Activated CD4-positive, alpha-beta T cell treated with anti-CD3 and anti-CD28 coated beads, Interleukin-2, amount 50 U/mL, for 24 hours (primary cell): ENCODE data around the gene ESYT2.

ENCODE experiments used
- DNase-seq, 2 donors: peaks; one replicate each; pipeline ENCODE4 v3.0.0-alpha.2; 2020; ENCODE audit warnings: low read depth in 1 of 2, low spot score in 1 of 2

Gene ESYT2

DNA sequence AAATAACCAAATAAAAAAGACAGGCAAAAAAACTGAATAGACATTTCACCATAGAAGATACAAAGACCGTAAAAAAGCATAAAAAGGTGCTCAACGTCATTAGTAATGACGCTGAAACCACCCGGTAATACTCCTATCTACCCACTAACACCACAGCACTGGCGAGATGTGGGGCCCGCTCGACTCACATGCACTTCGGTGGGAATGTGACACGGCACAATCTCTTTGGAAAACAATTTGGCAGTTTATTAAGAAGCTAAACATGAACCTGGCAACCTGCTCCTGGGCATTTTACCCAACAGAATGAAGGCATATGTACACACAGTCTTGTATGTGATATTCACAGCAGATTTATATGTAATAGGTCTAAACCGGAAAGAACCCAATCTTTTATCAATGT lies 81.9 kb downstream of the ESYT2 start:
- DNase-seq, result no peak

DNA sequence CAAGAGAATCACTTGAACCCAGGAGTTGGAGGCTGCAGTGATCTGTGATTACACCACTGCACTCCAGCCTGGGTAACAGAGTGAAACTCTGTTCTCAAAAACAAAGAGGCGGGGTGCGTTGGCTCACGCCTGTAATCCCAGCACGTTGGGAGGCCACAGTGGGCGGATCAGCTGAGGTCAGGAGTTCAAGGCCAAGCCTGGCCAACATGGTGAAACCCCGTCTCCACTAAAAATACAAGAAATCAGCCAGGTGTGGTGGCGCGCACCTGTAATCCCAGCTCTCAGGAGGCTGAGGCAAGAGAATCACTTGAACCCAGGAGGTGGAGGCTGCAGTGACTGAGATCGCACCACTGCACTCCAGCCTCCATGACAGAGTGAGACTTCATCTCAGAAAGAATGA lies 82.4 kb downstream of the ESYT2 start:
- DNase-seq, result no peak

DNA sequence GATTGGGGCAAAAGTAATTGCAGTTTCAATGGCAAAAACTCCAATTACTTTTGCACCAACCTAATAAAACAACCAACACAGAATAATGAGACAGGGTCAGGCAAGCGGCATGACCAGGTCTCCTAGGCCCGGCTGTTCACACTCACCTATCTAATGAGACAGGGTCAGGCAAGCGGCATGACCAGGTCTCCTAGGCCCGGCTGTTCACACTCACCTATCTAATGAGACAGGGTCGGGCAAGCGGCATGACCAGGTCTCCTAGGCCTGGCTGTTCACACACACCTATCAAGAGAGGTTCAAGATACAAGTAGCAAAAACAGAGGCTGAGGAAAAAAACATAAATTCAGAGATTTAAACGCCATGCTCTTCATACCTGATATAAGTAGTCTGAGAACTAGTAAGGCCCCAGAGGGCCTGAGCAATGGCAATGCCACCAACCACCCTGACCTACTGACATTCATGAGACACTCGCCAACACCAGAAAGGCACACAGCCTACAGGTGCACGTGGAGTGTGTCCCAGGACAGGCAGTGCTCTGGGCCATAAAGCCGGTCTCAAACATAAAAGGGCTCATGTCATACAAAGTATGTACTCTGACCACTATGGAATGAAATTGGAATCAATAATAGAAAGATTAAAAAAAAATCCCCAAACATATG lies 84.1 kb downstream of the ESYT2 start:
- DNase-seq, result no peak

DNA sequence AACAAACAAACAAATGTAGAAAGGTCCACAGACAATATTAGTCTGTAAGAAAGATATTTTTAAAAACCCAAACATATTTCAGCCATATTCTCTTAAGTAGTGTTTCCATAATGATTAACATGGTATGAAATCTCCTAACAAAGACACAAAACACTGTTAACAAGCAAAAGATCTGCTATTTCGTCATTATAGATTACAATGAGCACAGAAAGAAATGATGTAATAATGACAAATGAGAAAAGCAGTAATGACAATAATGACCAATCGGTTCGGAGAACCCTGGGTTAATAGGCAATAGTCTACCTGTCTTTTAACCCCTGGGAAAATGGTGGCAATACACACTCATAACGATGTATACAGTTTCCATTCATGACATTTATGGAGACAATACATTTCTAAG lies 85.2 kb downstream of the ESYT2 start:
- DNase-seq, result no peak

DNA sequence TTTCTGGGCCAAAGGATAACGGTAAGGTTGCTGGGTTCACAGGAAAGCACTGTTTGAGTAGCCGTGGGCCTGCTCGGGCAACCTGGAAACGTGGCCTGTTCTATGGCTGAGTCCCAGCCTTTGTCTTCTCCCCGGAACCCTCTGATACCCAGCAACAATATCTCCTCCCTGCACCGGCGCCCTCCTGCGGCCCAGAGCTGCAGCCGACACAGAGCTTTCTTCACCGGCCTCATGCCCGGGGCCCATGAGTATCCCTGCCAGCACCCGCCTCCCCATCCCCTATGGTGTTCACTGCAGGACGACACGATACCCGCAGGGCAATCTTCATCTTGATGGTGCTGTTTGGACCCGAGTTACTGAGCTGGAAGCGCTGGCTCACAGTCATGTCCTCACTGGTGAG lies 86.1 kb downstream of the ESYT2 start:
- no peak for DNase-seq

DNA sequence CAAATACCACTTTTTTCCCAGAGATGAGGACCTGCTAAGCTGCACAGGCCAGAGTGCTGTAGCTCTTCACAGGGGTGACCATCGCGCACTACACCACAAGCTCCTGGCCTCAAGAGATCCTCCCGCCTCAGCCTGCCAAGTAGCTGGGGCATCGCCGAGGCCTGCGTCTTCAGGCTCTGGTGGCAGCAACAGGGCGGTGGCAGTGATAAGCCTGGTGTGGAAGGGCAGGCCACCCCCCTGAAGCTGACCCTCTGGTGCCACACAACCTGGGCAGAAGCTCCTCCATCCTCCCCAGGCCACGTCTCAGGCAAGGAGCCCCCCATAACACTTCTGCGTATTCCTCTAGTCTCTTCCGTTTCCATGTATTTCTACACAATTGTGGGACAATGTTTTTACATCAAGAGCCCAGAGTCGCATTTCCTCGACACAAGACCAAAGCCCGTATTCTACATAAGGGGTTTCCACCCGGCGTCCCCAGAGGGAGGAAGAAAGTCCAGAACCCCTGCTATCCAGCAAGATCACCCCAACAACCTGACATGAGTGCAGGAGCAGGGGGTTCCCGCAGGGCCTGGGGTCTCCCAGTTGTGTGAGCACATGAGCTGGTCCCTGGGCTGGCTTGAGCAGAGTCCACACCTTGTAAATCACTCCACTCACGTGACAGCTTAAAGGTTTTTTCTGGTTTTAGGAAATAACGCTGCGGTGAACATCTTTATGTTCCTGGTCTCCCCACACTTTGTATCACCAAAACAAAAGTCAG lies 87.1 kb downstream of the ESYT2 start:
- no peak for DNase-seq

DNA sequence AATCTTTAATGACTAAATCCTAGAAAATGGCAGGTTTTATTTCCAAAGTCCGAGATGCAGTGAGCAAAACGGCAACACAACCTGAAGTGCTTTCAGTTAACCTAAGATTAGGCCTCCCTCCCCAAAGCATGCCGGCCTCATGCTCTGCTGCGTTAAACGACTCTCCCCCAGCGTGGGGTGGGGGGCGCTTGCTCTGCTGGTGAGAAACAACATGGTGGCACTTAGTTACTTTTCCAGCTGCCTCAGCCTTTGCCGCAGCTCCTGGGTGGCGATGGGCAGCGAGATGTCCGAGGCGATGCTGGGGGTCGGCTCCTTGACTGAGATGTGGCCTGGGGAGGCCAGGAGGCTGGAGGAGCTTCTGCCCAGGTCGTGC lies 88.0 kb downstream of the ESYT2 start:
- no peak for DNase-seq

DNA sequence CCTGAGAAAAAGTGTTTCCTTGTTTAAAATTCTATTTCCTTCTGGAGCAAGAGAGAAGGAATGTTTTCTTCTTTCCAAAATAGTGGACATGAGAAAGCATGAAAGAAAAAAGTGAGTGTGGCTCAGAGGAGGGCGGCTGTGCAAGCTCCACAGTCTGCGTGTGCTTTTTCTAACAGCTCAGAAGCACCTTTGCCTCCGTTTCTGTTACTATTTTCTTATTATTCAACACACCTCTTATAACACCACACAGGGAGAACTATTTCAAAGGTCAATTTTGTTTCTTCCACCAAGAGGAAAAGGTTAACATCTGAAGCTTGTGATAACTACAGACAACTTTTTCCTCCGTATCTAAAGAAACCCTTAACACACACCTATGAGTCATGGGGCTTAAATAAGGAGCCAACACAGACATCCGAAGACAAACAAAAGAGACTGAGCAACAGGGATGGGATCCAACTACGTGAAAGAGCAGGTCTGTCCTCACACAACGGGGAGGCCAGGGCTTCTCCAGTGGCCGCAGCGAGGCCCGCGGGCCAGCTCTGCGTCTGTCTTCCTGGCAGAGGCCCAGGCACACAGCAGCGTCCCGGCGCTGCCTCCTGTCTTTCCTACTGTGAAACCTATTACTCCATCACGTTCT lies 88.5 kb downstream of the ESYT2 start:
- DNase-seq, result no peak

DNA sequence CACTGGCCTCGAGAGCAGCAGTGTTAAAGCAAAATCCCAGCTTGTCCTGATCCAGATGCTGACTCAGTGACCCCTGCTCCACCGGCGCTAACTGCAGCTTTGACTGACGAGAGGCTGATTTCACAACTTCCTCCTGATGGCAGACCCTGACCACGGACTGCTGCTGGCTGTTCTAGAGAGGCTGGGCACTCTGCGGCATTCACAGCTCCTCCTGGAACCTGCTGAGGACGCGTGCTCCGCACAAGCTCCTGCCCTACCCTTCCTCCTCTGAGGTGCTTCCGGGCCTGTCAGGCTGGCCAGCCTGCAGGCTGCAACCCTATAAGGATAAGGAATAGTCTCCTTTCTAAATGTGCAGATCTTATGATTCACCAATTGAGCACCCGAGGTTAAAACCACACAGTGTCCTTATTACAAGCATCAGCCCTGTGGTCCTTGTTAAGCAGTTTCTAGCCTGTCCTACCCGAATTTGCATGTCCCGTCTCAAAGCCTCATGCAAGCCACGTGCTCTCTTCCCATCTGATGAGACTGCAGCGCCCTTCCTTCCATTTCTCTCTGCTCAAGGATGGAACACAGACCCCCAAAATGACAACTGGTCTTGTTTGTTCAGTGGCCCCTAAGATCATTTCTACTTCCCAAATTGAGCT lies 89.2 kb downstream of the ESYT2 start:
- no peak for DNase-seq

DNA sequence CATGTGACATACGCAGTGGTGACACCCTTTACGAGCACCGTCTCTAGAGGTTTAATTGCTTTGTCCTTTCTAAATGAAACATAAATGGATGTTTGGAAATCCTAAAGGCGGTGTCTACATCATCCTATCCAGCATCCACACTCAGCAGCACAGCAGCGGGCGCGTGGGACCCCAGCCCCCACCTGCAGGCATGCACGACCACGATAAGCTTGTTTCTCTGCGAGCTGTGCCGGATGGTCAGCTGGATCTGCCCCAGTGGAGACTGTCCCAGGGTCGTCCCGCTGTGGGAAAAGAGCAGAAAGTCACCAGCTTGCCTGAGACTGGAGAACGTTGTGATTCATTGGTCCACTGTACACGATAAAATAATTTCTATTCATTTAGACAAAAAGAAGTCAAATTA lies 90.5 kb downstream of the ESYT2 start:
- DNase-seq, result no peak

DNA sequence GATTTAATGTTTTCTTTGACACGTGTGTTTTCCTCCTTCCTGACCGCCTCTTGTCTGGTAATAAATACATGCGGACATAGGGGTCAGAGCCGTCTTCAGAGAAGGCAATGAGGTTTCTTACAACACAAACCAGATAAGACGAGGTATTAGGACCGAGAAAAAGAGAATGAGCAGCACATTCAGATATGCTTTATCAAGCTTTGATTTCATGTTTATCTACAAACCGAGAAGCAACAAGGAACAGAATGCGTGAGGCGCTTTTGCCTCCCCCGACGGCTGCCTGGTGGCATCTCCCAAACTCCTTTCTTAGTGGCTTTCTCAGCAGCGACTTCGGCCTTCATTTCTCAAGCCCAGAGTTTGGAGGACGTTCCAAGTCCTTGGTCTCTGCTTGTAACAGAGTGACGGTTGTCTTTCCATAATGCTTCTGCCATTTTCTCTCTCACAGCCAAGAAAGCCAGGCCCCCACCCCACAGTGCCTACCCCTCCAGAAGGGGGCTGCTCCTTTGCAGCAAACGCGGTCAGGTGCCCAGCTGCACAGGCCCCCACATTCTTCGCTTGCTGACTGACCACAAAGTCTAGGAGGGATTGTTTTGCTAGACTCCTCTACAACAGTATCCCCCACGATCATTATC lies 92.1 kb downstream of the ESYT2 start:
- no peak for DNase-seq

DNA sequence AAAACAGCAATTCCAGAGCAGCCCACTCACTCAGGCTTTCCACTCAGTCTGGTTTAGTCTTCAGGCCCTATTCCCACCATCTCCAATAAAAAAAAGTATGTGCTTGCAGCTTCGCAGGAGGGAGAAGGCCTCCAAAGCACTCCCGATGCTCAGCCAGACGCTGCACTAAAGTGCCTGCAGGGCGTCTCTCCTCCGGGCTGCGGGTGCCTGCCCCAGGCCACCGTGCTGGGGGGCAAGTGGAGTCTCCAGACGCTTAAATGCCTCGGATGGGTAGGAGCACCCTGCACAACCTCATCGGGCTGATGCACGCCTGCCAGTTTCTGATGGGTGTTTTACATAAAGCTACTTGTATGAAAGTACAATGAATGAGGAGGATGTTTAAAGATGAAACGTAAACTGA lies 93.4 kb downstream of the ESYT2 start:
- DNase-seq, result no peak

DNA sequence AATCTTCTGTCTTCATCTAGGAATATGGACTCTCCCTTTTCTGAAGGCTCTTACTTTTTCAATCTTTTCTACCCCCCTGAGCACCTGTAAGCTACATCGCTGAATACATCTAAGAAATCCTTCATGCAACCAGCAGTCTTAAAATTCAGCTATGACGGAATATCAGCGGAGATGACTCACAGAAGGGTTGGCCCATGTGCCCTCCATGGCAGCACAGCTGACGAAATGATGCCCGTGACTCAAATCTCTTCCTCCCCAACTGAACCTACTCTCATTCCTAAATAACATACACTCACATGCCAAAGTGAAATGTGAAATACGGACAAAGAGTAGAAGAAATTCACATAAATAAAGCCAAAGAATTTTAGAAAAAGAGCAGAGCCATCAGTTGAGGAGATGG lies 94.4 kb downstream of the ESYT2 start:
- no peak for DNase-seq

DNA sequence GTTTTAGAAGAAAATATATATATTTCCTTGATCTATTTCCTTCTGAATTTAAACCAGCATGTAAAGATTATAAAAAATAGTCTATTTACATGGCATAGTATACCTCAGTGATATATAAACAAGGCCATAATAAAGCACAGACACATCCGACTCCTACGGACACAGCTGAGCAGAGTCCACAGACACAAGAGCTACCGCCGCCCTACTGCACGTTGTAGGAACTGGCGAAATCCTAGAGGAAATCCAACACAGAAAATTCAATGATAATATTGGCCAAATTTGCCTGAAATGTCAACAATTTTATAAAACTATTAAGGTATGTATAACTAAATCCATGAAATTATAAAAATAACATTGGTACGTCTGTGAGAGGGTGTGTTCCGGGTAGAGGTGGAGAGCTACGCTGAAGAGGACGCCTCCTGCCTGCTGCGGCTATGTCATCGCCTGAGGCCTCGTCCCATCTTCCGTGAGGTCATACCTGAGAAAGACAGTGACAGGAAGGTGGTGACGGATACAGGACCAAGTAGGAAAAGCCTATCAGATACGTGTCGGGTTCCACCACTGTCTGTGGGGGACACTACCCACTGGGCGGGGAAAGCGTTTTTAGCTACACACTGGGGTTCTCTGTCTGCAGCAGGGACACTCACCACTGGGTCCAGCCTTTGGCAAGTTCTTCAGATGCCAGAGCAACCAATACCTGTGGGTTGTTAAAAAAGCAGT lies 95.4 kb downstream of the ESYT2 start:
- no peak for DNase-seq

DNA sequence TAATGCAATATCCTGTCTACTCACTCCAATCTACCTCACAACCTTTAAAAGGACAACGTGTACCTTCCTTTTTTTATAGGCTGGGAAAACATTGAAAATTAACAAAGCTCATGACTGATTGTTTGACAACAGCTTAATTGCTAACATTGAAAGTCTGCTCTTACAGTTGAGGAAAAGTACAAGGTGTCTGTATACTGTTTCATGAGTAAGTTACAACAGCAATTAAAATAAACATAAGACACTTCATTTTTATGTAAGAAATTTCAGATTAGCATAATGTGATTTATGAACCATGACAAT lies 96.1 kb downstream of the ESYT2 start:
- no peak for DNase-seq

DNA sequence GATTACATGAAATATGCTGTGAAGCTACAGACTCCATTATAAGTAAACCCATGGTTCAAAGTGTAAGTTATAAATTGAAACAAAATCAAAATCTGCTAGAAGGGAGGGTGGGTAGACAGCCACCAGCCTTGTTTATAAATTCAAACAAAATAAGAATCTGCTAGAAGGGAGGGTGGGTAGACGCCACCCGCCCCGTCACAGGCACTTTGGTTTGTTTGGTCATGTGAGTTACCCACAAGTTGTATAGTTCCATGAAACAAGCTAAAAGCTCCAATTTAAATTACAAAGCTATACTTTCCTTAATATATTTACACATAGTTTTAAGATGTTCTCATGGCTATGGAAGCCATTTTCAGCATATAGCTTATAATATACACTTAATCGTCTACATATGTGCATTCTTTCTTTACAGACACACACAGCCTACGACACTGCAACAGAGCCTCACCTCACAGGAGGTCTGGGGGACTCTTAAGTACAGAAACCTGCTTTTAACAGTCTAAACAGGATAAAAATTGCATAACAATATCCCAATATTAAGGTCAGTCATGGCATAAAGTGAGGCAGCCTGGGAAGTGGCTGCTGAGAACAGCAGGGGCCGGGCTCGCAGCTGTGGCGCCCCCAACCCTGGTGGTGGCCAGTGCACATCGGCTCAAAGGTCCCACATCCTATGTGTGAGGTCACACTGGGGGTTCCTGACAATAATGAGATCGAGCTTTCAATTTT lies 96.7 kb downstream of the ESYT2 start:
- DNase-seq, result no peak

DNA sequence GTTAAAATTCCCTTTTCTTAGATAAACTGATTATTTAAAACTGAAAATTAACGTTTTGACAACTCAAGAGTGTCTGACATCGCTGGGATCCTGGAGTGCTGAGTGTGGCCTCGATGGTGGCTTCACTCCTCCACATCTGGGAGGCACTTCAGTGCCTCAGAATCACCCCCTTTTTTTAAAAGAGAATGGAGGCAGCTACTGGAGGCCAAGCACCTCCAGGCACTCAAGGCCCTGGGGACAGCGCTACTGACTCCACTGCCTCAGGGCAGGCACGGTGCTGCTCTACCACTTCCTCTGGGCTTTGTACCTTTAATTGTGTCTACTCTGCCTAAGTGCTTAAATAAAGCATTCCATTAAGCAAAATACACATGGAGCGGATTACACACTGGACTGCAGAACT lies 97.5 kb downstream of the ESYT2 start:
- no peak for DNase-seq

DNA sequence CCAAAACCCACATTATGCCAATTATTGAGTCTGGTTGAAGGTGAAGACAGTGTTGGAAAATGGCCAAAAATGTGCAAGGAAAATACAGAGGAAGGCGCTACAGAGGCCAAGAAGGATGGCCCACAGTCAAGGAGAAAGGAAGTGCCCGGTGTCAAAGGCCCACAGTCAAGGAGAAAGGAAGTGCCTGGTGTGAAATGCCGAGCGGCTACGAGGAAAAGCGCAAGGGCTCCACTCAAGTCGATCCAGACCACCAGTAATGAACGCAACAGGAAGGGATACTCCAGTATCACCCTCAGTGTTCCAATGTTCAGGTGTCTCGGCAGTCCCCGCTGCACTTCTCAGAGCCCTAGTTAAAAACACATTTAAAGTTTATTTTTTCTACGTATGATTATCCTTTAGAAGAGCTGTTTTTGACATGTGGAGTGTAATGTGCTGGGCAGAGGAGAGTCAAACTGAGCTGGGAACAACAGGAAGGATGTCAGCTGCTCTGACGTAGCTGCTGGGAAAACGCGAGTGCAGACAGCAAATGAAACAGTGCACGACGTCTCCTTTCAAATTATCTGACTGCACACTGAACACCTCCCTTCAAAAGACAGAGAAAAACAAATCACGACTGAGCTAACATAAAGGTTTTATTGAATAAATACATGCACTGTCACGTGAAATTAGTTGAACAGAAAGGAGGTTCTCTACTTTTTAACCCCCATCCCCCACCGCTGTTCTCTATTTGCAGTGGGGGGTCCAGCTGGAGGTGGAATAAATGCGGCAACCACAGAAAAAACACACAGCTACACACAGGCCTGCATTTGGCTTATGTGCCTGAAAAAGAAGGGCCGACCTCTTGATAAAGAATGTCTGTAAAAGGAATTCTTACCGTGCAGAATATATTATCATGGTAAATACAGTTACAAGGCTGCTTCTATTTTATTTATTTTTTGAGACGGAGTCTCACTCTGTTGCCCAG lies 98.6 kb downstream of the ESYT2 start:
- no peak for DNase-seq

DNA sequence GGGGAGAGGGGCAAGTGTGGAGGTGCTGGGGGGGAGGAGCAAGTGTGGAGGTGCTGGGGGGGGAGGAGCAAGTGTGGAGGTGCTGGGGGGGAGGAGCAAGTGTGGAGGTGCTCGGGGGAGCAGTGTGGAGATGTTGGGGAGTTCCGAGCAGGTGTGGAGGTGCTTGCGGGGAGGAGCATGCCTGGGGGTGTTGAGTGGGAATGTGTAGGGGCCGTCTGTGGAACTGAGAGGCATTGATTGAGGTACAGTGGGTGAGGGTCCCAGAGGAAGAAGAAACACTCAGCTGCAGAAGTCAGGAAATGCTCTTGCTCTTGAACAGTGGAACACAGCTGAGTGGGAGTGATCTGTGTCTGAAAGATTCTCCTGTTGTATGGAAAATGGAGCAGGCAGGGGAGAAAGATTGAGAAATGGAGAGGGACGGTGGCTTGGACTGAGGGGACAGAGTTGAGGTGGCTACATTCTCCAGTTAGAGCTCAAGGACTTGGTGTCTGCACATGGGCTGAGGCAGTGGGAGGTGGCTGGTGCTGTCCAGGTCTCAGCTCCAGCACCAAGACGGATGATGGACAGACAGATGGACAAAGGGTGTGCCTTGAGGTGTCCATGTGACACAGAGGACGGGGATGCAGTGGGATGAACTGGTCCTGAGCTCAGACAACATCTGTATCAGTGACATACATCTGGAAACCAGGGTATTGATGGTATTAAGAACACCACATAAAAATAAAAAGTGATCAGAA lies 99.5 kb downstream of the ESYT2 start:
- no peak for DNase-seq
